Thymus (tissue), 11 donors: ENCODE results near the gene PRPF39. TPM values are rescaled to one million over a fixed set of nuclear protein-coding genes. Genes with fewer than 3 reads are reported as not detected.
A peak's percentile ranks its signal among the peaks of the same experiment; 100 is the strongest.
"Not testable (repeated sequence)": the region's sequence is repeated elsewhere in the genome, so short reads cannot be mapped to it uniquely, and the experiment has no call there.

Experiments
- DNase-seq, 9 donors: peaks; one replicate each; pipeline ENCODE4 v3.0.0-alpha.2; 2013; ENCODE audit warnings: low spot score in 9 of 9, low read depth in 6 of 9, missing footprints in 1 of 9
- H3K27ac ChIP-seq, 2 donors: one replicate each; pipeline ENCODE4 v1.5.1; 2013; ENCODE audit warnings: control low read depth in 1 of 2, low read depth in 1 of 2, low read length in 1 of 2, mild to moderate bottlenecking in 1 of 2, moderate library complexity in 1 of 2
- H3K27me3 ChIP-seq, 2 donors: one replicate each; pipeline ENCODE4 v1.5.1; 2013; ENCODE audit warnings: low read length in 1 of 2; ENCODE audit not compliant: control insufficient read depth in 2 of 2, insufficient read depth in 1 of 2
- H3K36me3 ChIP-seq, 2 donors: one replicate each; pipeline ENCODE4 v1.5.1; 2013; ENCODE audit warnings: low read length in 1 of 2, mild to moderate bottlenecking in 1 of 2, moderate library complexity in 1 of 2; ENCODE audit not compliant: control insufficient read depth in 2 of 2, insufficient read depth in 2 of 2
- H3K4me1 ChIP-seq, 2 donors: one replicate each; pipeline ENCODE4 v1.5.1; 2013; ENCODE audit warnings: low read length in 2 of 2; ENCODE audit not compliant: control insufficient read depth in 2 of 2, insufficient read depth in 2 of 2
- H3K4me3 ChIP-seq, 2 donors: one replicate each; pipeline ENCODE4 v1.5.1; 2013; ENCODE audit warnings: low read length in 2 of 2, control low read depth in 1 of 2, mild to moderate bottlenecking in 1 of 2
- H3K9me3 ChIP-seq, 2 donors: one replicate each; pipeline ENCODE4 v1.5.1; 2013; ENCODE audit warnings: low read length in 1 of 2, mild to moderate bottlenecking in 1 of 2; ENCODE audit not compliant: control insufficient read depth in 2 of 2, insufficient read depth in 1 of 2
- WGBS: extraction: QIAGEN DNeasy Blood & Tissue Kit; methylation state at CpG from one replicate; pipeline ENCODE4 v1.1.7; 2013; 5-methylcytosine and 5-hydroxymethylcytosine counted together
- polyA plus RNA-seq: library from polyadenylated mRNA; stranded (reverse); fragments of 200-250 nt; gene quantifications from one replicate; pipeline ENCODE4 v1.2.3, GENCODE V29; 2013
- total RNA-seq: library from RNA; stranded (reverse); fragments of 120-200 nt; gene quantifications from one replicate; pipeline ENCODE4 v1.2.4, GENCODE V29; 2013
- donor health status: healthy.

The PRPF39 gene
- total and polyA plus RNA-seq, 2 donors: 32.8 to 60.3 TPM

DNA sequence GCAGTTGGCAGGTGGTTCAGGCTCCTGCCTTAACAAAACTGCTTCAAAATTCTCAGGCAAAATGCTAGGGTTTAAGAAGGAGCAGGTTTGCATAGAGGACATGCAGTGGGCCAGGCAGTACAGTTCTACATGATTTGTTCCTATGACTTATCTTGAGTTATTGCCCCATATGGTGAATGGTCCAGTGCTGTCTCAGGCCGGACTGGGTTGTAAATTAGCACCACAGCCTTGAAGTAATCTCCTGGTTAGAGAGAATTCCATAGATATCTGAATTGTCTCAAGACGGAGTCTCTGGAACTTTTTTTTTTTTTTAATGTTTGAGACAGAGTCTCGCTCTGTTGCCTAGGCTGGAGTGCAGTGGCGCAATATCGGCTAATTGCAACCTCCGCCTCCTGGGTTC, 11.8 kb upstream of the PRPF39 start:
- no peak overlapping the region for H3K27ac ChIP-seq
- H3K36me3 ChIP-seq: no peaks in the 10 kb centered on the region
- DNase-seq: no peak
- WGBS: 97% methylated on average over 6 of the region's 6 CpGs
- H3K4me1 ChIP-seq: no peaks in the 10 kb centered on the region
- H3K27me3 ChIP-seq: no peaks in the 10 kb centered on the region
- no peak overlapping the region for H3K4me3 ChIP-seq
- H3K9me3 ChIP-seq: no peaks in the 10 kb centered on the region

DNA sequence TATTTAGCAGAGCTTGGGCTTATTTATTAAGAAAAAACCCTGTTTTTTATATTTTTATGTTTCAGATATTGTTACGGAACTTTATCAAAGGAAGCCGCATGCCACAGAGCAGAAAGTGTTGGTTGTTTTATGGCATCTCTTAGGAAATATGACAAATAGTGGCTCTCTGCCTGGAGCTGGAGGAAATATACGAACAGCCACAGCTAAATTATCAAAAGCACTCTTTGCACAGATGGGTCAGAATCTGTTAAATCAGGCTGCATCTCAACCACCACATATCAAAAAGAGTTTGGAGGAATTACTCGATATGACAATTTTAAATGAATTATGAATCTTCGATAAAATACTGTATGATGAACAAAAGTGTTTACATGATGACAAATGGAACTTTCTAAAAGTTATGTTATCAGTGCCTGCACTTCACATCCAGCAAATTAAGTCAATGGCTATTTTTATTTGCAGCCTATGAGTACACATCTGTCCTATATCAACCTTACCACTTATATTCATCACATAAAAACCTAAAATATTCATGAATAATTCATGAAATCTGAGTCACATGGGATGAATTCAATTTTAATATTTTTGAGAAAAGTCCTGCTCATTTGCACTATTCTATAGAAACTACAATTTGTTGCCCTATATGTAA, 10.6 kb upstream of the PRPF39 start:
- WGBS: 97% methylated on average over 5 of the region's 5 CpGs
- Histone ChIP-seq H3K36me3 (no peaks in the 10 kb centered on the region), H3K4me3 (no peak overlapping the region), H3K4me1 (no peaks in the 10 kb centered on the region), H3K27me3 (no peaks in the 10 kb centered on the region), H3K9me3 (no peaks in the 10 kb centered on the region), H3K27ac (no peak overlapping the region)
- no peak for DNase-seq

DNA sequence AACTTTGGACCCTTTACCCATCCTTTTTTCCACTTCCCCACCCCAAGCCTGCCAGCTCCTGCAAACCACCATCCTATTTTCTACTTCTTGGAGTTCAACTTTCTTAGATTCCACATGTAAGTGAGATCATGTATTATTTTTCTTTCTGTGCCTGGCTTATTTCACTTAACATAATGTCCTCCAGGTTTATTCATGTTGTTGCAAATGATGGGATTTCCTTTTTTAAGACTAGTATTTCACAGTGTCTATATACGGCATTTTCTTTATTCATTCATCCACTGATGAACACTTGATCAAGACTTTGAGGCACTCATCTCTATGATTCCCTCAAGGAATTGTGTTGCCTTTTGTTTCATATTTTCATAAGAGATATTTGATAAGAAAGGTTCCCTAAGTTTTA, 5.6 kb upstream of the PRPF39 start:
- Histone ChIP-seq H3K4me1 (peaks cover 2% of the 10 kb centered on the region in 2 donors), H3K27ac (no peak overlapping the region), H3K36me3 (no peaks in the 10 kb centered on the region), H3K4me3 (no peak overlapping the region), H3K9me3 (no peaks in the 10 kb centered on the region), H3K27me3 (no peaks in the 10 kb centered on the region)
- DNase-seq: no peak
- 100% methylated on average over 1 of the region's 1 CpG for WGBS

DNA sequence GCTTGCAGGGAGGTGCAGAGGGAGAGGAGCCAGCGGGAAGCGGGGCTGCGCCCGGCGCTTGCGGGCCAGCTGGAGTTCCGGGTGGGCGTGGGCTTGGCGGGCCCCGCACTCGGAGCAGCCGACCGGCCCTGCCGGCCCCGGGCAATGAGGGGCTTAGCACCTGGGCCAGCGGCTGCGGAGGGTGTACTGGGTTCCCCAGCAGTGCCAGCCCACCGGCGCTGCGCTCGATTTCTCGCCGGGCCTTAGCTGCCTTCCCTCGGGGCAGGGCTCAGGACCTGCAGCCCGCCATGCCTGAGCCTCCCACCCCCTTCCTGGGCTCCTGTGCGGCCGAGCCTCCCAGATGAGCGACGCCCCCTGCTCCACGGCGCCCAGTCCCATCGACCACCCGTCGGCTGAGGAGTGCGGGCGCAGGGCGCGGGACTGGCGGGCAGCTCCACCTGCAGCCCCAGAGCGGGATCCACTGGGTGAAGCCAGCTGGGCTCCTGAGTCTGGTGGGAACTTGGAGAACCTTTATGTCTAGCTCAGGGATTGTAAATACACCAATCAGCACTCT, 3.4 kb upstream of the PRPF39 start:
- 98% methylated on average over 40 of the region's 40 CpGs for whole genome bisulfite sequencing
- H3K4me1 ChIP-seq, DNase-seq, H3K27ac ChIP-seq, H3K27me3 ChIP-seq, H3K36me3 ChIP-seq, H3K9me3 ChIP-seq, H3K4me3 ChIP-seq: not testable (repeated sequence)

DNA sequence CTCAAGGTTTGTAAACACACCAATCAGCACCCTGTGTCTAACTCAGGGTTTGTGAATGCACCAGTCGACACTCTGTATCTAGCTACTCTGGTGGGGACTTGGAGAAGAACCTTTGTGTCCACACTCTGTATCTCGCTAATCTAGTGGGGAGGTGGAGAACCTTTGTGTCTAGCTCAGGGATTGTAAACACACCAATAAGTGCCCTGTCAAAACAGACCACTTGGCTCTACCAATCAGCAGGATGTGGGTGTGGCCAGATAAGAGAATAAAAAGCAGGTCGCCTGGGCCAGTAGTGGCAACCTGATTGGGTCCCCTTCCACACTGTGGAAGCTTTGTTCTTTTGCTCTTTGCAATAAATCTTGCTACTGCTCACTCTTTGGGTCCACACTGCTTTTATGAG, 2.8 kb upstream of the PRPF39 start:
- WGBS: 96% methylated on average over 3 of the region's 3 CpGs
- not testable (repeated sequence) for H3K36me3 ChIP-seq, H3K4me3 ChIP-seq, H3K27me3 ChIP-seq, H3K27ac ChIP-seq, H3K4me1 ChIP-seq, H3K9me3 ChIP-seq, DNase-seq

DNA sequence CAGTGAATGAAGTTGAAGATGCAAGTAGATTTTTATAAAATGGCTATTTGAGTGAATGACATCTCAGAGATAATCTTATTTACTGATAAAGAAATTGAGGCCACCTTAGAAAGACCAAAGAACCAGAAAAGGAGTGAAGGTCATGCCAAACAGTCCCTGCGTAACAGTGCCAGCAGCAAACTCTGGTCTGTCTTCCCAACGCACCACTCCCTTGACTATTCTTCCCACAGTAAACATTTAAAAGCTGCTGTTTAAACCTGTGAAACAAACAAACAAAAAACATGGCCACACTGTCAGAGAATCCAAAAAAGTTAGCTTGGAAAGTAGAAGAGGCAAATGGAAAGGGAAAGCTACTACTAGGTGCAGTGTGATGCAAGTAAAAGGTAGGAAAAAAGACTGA, 1.5 kb upstream of the PRPF39 start:
- Histone ChIP-seq H3K4me3 (no peak overlapping the region), H3K9me3 (no peaks in the 10 kb centered on the region), H3K27ac (no peak overlapping the region), H3K27me3 (no peaks in the 10 kb centered on the region), H3K4me1 (peaks cover 6 to 9% of the 10 kb centered on the region in 2 donors), H3K36me3 (no peaks in the 10 kb centered on the region)
- over 99% methylated on average over 2 of the region's 2 CpGs for WGBS
- DNase-seq: no peak

DNA sequence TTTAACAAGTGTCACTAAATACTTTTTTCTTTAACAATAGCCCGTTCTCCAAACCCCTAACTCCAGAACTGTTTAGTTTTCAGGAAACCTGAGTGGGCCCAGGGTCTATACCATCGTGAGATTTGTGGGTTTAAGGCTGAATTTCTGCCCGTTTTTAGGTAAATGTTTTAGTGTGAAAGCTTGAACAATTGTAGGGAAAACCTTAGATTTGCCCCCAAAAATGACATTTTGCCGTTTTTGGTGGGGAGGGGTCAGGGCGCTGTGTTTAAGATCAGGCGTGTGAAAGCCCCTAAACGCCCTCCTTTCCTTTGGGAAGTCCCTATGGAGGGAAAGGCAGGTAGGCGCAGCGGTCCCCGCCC, 320 bp upstream of the PRPF39 start:
- WGBS: 1% methylated on average over 10 of the region's 10 CpGs
- Histone ChIP-seq H3K27me3 (no peaks in the 10 kb centered on the region), H3K4me3 (peak overlapping the region; percentile 87 to 92), H3K9me3 (no peaks in the 10 kb centered on the region), H3K36me3 (no peaks in the 10 kb centered on the region), H3K4me1 (peaks cover 6 to 9% of the 10 kb centered on the region in 2 donors), H3K27ac (peak overlapping the region in 1 of 2 donors; percentile 59)
- DNase-seq: peak in 2 of 9 donors; percentile 14 to 17

DNA sequence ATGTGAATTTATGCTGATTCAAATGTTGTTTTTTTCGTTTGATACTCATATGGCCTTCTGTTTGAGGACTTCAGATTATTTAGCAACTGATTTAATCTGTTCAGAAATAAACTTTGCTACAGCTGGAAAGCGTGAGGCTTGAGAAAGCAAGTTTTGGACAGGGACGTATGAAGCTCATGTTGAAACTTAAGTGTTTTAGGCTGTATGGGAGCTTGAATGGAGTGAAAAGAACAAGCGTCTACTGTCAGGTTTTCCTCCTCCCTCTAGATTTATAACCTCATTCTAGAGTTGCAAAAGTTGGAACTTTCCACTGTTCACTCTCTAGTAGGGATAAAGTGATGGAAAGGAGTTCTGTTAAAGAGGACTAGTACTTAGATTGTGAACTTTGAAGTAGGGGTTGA, 1.0 kb downstream of the PRPF39 start:
- H3K27ac ChIP-seq: no peak overlapping the region
- peak in 7 of 9 donors; percentile 3 to 43 (median 8) for DNase-seq
- H3K9me3 ChIP-seq: no peaks in the 10 kb centered on the region
- H3K4me1 ChIP-seq: peaks cover 6 to 9% of the 10 kb centered on the region in 2 donors
- no peaks in the 10 kb centered on the region for H3K27me3 ChIP-seq
- peak overlapping the region; percentile 87 to 92 for H3K4me3 ChIP-seq
- WGBS: 7% methylated on average over 4 of the region's 4 CpGs
- no peaks in the 10 kb centered on the region for H3K36me3 ChIP-seq

DNA sequence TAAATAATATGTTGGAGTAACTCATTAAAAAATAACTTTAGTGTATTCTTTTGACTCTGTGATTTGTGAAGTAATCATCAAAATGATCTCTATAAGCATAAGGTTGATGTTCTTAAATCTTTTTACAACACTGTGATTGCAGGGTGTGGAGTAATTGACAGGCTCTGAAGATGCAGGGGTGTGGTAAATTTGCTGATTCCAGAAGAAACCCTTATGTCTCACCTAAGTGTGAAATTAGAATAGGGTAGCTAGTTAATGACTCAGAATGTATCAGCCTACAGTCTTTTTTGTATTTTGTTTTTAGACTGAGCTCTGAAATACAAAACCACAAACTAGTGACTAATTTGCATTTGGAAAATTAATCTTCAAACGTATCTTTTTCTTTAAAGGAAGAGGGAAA, 5.9 kb downstream of the PRPF39 start:
- Histone ChIP-seq H3K27ac (no peak overlapping the region), H3K4me1 (peaks cover 0 to 2% of the 10 kb centered on the region in 2 donors), H3K27me3 (no peaks in the 10 kb centered on the region), H3K4me3 (no peak overlapping the region), H3K9me3 (no peaks in the 10 kb centered on the region), H3K36me3 (no peaks in the 10 kb centered on the region)
- 62% methylated on average over 1 of the region's 1 CpG for WGBS
- DNase-seq: no peak
